H1 (cell line): ENCODE measurements around the gene SPACA4. TPM values are rescaled to one million over a fixed set of nuclear protein-coding genes. Genes with fewer than 3 reads are reported as not detected.
"Not testable (repeated sequence)": the region's sequence is repeated elsewhere in the genome, so short reads cannot be mapped to it uniquely, and the experiment has no call there.

Experiments
- CTCF ChIA-PET: fragments of 300-600 bp; sonication (Branson Sonifier 250); formaldehyde crosslinking; loops from one replicate; lab custom pipeline; 2021; ENCODE audit not compliant: partially characterized antibody; lab: Charles Lee
- POLR2A ChIA-PET: fragments of 300-600 bp; sonication (Branson Sonifier 250); formaldehyde crosslinking; loops from one replicate; lab custom pipeline; 2021; ENCODE audit warnings: inconsistent platforms; ENCODE audit not compliant: partially characterized antibody; lab: Charles Lee
- DNase-seq, 2 experiments: peaks; one replicate each; pipeline versions ENCODE4 v3.0.0 to v3.0.0-alpha.2; 2010 to 2022; ENCODE audit warnings: low spot score in 2 of 2, low read depth in 1 of 2, mixed read lengths in 1 of 2
- FAIRE-seq: peaks from 2 replicates; lab custom pipeline; 2011; peaks lifted over from hg19 to GRCh38; lab: Jason Lieb, UNC
- H2AFZ ChIP-seq: 2 replicates; pipeline ENCODE4 v1.8.1; 2012; ENCODE audit warnings: low read length, inconsistent platforms
- H2AK5ac ChIP-seq: 2 replicates; pipeline ENCODE4 v1.6.1; 2013; ENCODE audit warnings: low read depth, low read length
- H2BK120ac ChIP-seq: replicated peaks from 2 replicates; pipeline ENCODE3; 2013; ENCODE audit warnings: low read depth, low read length, inconsistent platforms
- H2BK12ac ChIP-seq: 2 replicates; pipeline ENCODE4 v1.6.1; 2013; ENCODE audit warnings: low read depth, low read length
- H2BK15ac ChIP-seq: 2 replicates; pipeline ENCODE4 v1.6.1; 2013; ENCODE audit warnings: low read length
- H2BK20ac ChIP-seq: 2 replicates; pipeline ENCODE4 v1.6.1; 2013; ENCODE audit warnings: low read length
- H2BK5ac ChIP-seq: 2 replicates; pipeline ENCODE4 v1.6.1; 2013; ENCODE audit warnings: low read depth, low read length
- H3K14ac ChIP-seq: 2 replicates; pipeline ENCODE4 v1.6.1; 2013; ENCODE audit warnings: inconsistent platforms; ENCODE audit not compliant: insufficient read length
- H3K18ac ChIP-seq: 2 replicates; pipeline ENCODE4 v1.6.1; 2013; ENCODE audit warnings: low read length; ENCODE audit errors: extremely low read depth
- H3K23ac ChIP-seq: 2 replicates; pipeline ENCODE4 v1.6.1; 2013; ENCODE audit warnings: inconsistent platforms; ENCODE audit not compliant: insufficient read length
- H3K23me2 ChIP-seq: 2 replicates; pipeline ENCODE4 v1.6.1; 2013; ENCODE audit warnings: low read depth, low read length
- H3K27ac ChIP-seq: 2 replicates; pipeline ENCODE4 v1.6.1; 2011; ENCODE audit warnings: low read depth, low read length, inconsistent platforms
- H3K27me3 ChIP-seq, 4 experiments: replicated peaks in 1 of 4; 1 replicate in 1 of 4; 2 replicates in 3 of 4; pipeline versions ENCODE4 v1.6.1 to v1.8.1; 2011 to 2013; ENCODE audit warnings: low read length in 3 of 4, mild to moderate bottlenecking in 3 of 4, inconsistent platforms in 2 of 4, mixed read lengths in 2 of 4, moderate library complexity in 1 of 4; ENCODE audit not compliant: control insufficient read depth in 3 of 4, insufficient read depth in 3 of 4; ENCODE audit errors: extremely low read depth in 1 of 4
- H3K36me3 ChIP-seq, 4 experiments: 2 replicates each; pipeline versions ENCODE4 v1.6.1 to v1.8.1; 2011 to 2013; ENCODE audit warnings: mild to moderate bottlenecking in 4 of 4, low read length in 3 of 4, moderate library complexity in 2 of 4, control low read depth in 1 of 4, inconsistent platforms in 1 of 4; ENCODE audit not compliant: insufficient read depth in 4 of 4, control insufficient read depth in 2 of 4
- H3K4ac ChIP-seq: replicated peaks from 2 replicates; pipeline ENCODE3; 2013; ENCODE audit warnings: low read length, low read depth, mixed read lengths, inconsistent platforms; ENCODE audit not compliant: insufficient read length
- H3K4me1 ChIP-seq, 4 experiments: replicated peaks in 1 of 4; 1 replicate in 1 of 4; 2 replicates in 3 of 4; pipeline versions ENCODE4 v1.6.1 to v1.8.1; 2011 to 2013; ENCODE audit warnings: low read length in 3 of 4, inconsistent platforms in 2 of 4, mixed read lengths in 1 of 4; ENCODE audit not compliant: insufficient read depth in 4 of 4, control insufficient read depth in 3 of 4
- H3K4me2 ChIP-seq, 2 experiments: 2 replicates each; pipeline versions ENCODE4 v1.6.1 to v1.8.1; 2011 to 2013; ENCODE audit warnings: low read depth in 2 of 2, low read length in 2 of 2, control low read depth in 1 of 2, inconsistent platforms in 1 of 2, mild to moderate bottlenecking in 1 of 2; ENCODE audit not compliant: insufficient read depth in 1 of 2
- H3K4me3 ChIP-seq, 4 experiments: fragments of 200-600, 300-600 bp in 1 of 4; sonication (generic), shearing (Covaris generic), sonication (Bioruptor Twin) in 1 of 4; 2 replicates each; pipeline versions ENCODE4 v1.5.1 to v1.8.1; 2011 to 2016; ENCODE audit warnings: low read length in 4 of 4, low read depth in 3 of 4, control low read depth in 2 of 4, inconsistent platforms in 2 of 4, mild to moderate bottlenecking in 2 of 4, mixed read lengths in 1 of 4, moderate library complexity in 1 of 4; ENCODE audit not compliant: insufficient read depth in 2 of 4; ENCODE audit errors: extremely low read depth in 1 of 4
- H3K56ac ChIP-seq: replicated peaks from 2 replicates; pipeline ENCODE3; 2013; ENCODE audit warnings: low read depth, mild to moderate bottlenecking, mixed read lengths, low read length, inconsistent platforms; ENCODE audit not compliant: insufficient read length
- H3K79me1 ChIP-seq: 2 replicates; pipeline ENCODE4 v1.6.1; 2013; ENCODE audit warnings: low read depth, low read length, control low read depth
- H3K79me2 ChIP-seq, 2 experiments: 2 replicates each; pipeline versions ENCODE4 v1.6.1 to v1.8.1; 2012 to 2013; ENCODE audit warnings: low read length in 2 of 2, mild to moderate bottlenecking in 2 of 2, inconsistent platforms in 1 of 2; ENCODE audit not compliant: insufficient read depth in 2 of 2, control insufficient read depth in 1 of 2
- H3K9ac ChIP-seq, 4 experiments: replicated peaks in 1 of 4; 1 replicate in 1 of 4; 2 replicates in 3 of 4; pipeline versions ENCODE4 v1.6.1 to v1.8.1; 2011 to 2013; ENCODE audit warnings: low read depth in 3 of 4, low read length in 3 of 4, control low read depth in 2 of 4, mild to moderate bottlenecking in 2 of 4, moderate library complexity in 2 of 4, inconsistent platforms in 1 of 4; ENCODE audit errors: extremely low read depth in 1 of 4
- H3K9me3 ChIP-seq, 2 experiments: 2 replicates each; pipeline versions ENCODE4 v1.6.1 to v1.8.1; 2012 to 2013; ENCODE audit warnings: mild to moderate bottlenecking in 2 of 2, moderate library complexity in 2 of 2, control low read depth in 1 of 2, inconsistent platforms in 1 of 2, low read depth in 1 of 2, low read length in 1 of 2, mixed read lengths in 1 of 2; ENCODE audit not compliant: insufficient read depth in 2 of 2
- H4K20me1 ChIP-seq, 2 experiments: replicated peaks in 1 of 2; 2 replicates each; pipeline versions ENCODE3 to v1.8.1; 2011 to 2013; ENCODE audit warnings: inconsistent platforms in 2 of 2, low read length in 2 of 2, mild to moderate bottlenecking in 1 of 2; ENCODE audit not compliant: insufficient read depth in 2 of 2, control insufficient read depth in 1 of 2
- H4K5ac ChIP-seq: 2 replicates; pipeline ENCODE4 v1.6.1; 2013; ENCODE audit warnings: low read length, low read depth, mixed read lengths, inconsistent platforms; ENCODE audit not compliant: insufficient read length
- H4K8ac ChIP-seq: 2 replicates; pipeline ENCODE4 v1.8.0; 2013; ENCODE audit warnings: mild to moderate bottlenecking, moderate library complexity, low read length, inconsistent platforms; ENCODE audit not compliant: insufficient read depth; ENCODE audit errors: extremely low read depth
- H4K91ac ChIP-seq: replicated peaks from 2 replicates; pipeline ENCODE3; 2013; ENCODE audit warnings: low read length, mixed read lengths, inconsistent platforms; ENCODE audit not compliant: insufficient read length
- KDM1A ChIP-seq: fragments of 200-600, 300-600 bp; sonication (generic); IDR thresholded peaks from 2 replicates; pipeline ENCODE4 v1.7.1; 2016; ENCODE audit warnings: mild to moderate bottlenecking, low read length, borderline replicate concordance
- WGBS, 2 experiments: shearing (Covaris generic) in 1 of 2; methylation state at CpG; one replicate each; pipeline versions ENCODE4 v1.1.6 to v1.1.7; 2013 to 2015; ENCODE audit warnings: low lambda C conversion rate in 2 of 2, mixed read lengths in 2 of 2, inconsistent platforms in 1 of 2, low coverage in 1 of 2, missing lambda C conversion rate in 1 of 2; ENCODE audit not compliant: insufficient replicate concordance in 2 of 2, insufficient coverage in 1 of 2, insufficient read length in 1 of 2; ENCODE audit errors: extremely low coverage in 1 of 2, missing lambda C conversion rate in 1 of 2; 5-methylcytosine and 5-hydroxymethylcytosine counted together
- polyA plus RNA-seq, 7 experiments: library from polyadenylated mRNA; depleted of rRNA in 3 of 7; stranded (reverse) in 5 of 7; unstranded in 2 of 7; fragments of >200 nt in 5 of 7; fragments of 200-250 nt in 2 of 7; gene quantifications; 1 replicate in 5 of 7; 2 replicates in 1 of 7; 4 replicates in 1 of 7; pipeline versions ENCODE4 v1.2.1 to v1.2.3, GENCODE V29; 2011 to 2013; ENCODE audit warnings: missing spikeins in 2 of 7, mixed read lengths in 2 of 7
- total RNA-seq: library from RNA; stranded (reverse); fragmentation: NEBNext Ultra II Directional; extraction: Animal tissue kit (Norgen Biotek cat#: 25700); gene quantifications from 2 replicates; pipeline ENCODE4 v1.2.1, GENCODE V29; 2021

The SPACA4 gene
- total and polyA plus RNA-seq, 2 of the 8 experiments (the other 6 are each of a cell fraction or from before 2014, with no cell fraction given), result not detected

DNA sequence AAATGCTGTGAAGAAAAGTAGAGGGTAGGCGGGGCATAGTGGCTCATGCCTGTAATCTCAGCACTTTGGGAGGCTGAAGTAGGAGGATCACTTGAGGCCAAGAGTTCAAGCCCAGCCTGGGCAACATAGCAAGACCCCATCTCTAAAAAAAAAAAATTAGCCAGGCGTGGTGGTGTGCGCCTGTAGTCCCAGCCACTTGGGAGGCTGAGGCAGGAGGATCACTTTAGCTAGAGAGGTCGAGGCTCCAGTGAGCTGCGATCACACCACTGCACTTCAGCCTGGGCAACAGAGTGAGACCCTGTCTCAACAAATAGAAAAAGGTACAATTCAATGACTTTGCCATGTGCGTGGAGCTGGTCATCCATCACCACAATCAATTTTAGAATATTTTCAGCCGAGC is 28.6 kb upstream of the SPACA4 start:
- peak; percentile 26; the same call in 1 of the 2 replicates for TF ChIP-seq KDM1A
- H3K23me2 ChIP-seq, H3K14ac ChIP-seq, H3K9ac ChIP-seq, H3K4me3 ChIP-seq, H2BK5ac ChIP-seq, H3K27ac ChIP-seq, H3K4ac ChIP-seq, H3K23ac ChIP-seq, H3K4me1 ChIP-seq, H2BK12ac ChIP-seq, H2BK20ac ChIP-seq, DNase-seq, H3K36me3 ChIP-seq, H4K5ac ChIP-seq, H4K20me1 ChIP-seq, FAIRE-seq, H3K79me1 ChIP-seq, H2BK15ac ChIP-seq, H2AK5ac ChIP-seq, H2AFZ ChIP-seq, H4K8ac ChIP-seq, H2BK120ac ChIP-seq, H3K56ac ChIP-seq, H3K27me3 ChIP-seq, H3K9me3 ChIP-seq, H3K18ac ChIP-seq, H3K4me2 ChIP-seq, H4K91ac ChIP-seq, H3K79me2 ChIP-seq: not testable (repeated sequence)
- 90% methylated on average over 7 of the region's 7 CpGs; no CpG with 5 or more reads in 1 of the 2 experiments for WGBS, 2 experiments
- ChIA-PET CTCF (interaction anchor here (1.0 to 1.4 kb wide), 4 partner anchors 36 to 264 kb away, joined by 3 to 5 read pairs (median 4); no protein-coding TSS in a partner anchor), POLR2A (interaction anchor here (1.2 kb wide), 1 partner anchor 16 kb away, joined by 4 read pairs; no protein-coding TSS in a partner anchor)
